Measurements from ENCODE around the gene STK32C. TPM values are rescaled to one million over a fixed set of nuclear protein-coding genes. Genes with fewer than 3 reads are reported as not detected.
"Not testable (repeated sequence)": the region's sequence is repeated elsewhere in the genome, so short reads cannot be mapped to it uniquely, and the experiment has no call there.

Gene STK32C
- total RNA-seq, 1 donor from 2014 or later = 5.9 TPM

- DNase-seq (ENCODE audit: low spot score) = no peak
- intact Hi-C loops (cut with DNase I) = no loop called here
These were observed 138.6 kb downstream of the STK32C start for GRCh38 chr10:132169031-132169765.

GRCh38 chr10:132168571-132169030, 139.1 kb downstream of the STK32C start:
- peak; percentile 68 for DNase-seq (ENCODE audit: low spot score)
- intact Hi-C loops (cut with DNase I) = no loop called here

GRCh38 chr10:132167976-132168375, 139.8 kb downstream of the STK32C start:
- intact Hi-C loops (cut with DNase I) = no loop called here
- DNase-seq (ENCODE audit: low spot score) = peak; percentile 54

- peak; percentile 26 for DNase-seq (ENCODE audit: low spot score)
- intact Hi-C loops (cut with DNase I) = no loop called here
These were observed 140.6 kb downstream of the STK32C start for GRCh38 chr10:132167041-132167674.

GRCh38 chr10:132166216-132166950, 141.4 kb downstream of the STK32C start:
- intact Hi-C loops (cut with DNase I) = no loop called here
- DNase-seq (ENCODE audit: low spot score) = no peak

- intact Hi-C loops (cut with DNase I) = no loop called here
- no peak for DNase-seq (ENCODE audit: low spot score)
These were observed 142.3 kb downstream of the STK32C start for GRCh38 chr10:132165416-132165980.

GRCh38 chr10:132164761-132165278, 142.9 kb downstream of the STK32C start:
- intact Hi-C loops (cut with DNase I) = no loop called here

GRCh38 chr10:132163826-132164515, 143.8 kb downstream of the STK32C start:
- intact Hi-C loops (cut with DNase I) = no loop called here
- DNase-seq (ENCODE audit: low spot score) = no peak

More at GRCh38 chr10:132164761-132165278, 142.9 kb downstream of the STK32C start:
- DNase-seq (ENCODE audit: low spot score) = no peak

- DNase-seq (ENCODE audit: low spot score) = no peak
- intact Hi-C loops (cut with DNase I) = no loop called here
These were observed 144.4 kb downstream of the STK32C start for GRCh38 chr10:132163278-132163765.

- no peak for DNase-seq (ENCODE audit: low spot score)
- intact Hi-C loops (cut with DNase I) = no loop called here
These were observed 145.0 kb downstream of the STK32C start for GRCh38 chr10:132162590-132163277.

GRCh38 chr10:132162021-132162531, 145.7 kb downstream of the STK32C start:
- no peak for DNase-seq (ENCODE audit: low spot score)
- intact Hi-C loops (cut with DNase I) = no loop called here

GRCh38 chr10:132160834-132161622, 146.7 kb downstream of the STK32C start:
- DNase-seq (ENCODE audit: low spot score); intact Hi-C loops (cut with DNase I): not testable (repeated sequence)

GRCh38 chr10:132160231-132160630, 147.5 kb downstream of the STK32C start:
- DNase-seq (ENCODE audit: low spot score); intact Hi-C loops (cut with DNase I): not testable (repeated sequence)

- DNase-seq (ENCODE audit: low spot score); intact Hi-C loops (cut with DNase I): not testable (repeated sequence)
These were observed 148.2 kb downstream of the STK32C start for GRCh38 chr10:132159302-132160230.

- intact Hi-C loops (cut with DNase I) = no loop called here
- no peak for DNase-seq (ENCODE audit: low spot score)
These were observed 148.9 kb downstream of the STK32C start for GRCh38 chr10:132158823-132159222.

GRCh38 chr10:132158122-132158741, 149.5 kb downstream of the STK32C start:
- DNase-seq (ENCODE audit: low spot score) = no peak
- intact Hi-C loops (cut with DNase I) = no loop called here

Data from cardiac septum (tissue), 1 donor.